ENCODE measurements around the gene CBFA2T2.
"Not testable (repeated sequence)": the region's sequence is repeated elsewhere in the genome, so short reads cannot be mapped to it uniquely, and the experiment has no call there.

CBFA2T2 gene

DNA sequence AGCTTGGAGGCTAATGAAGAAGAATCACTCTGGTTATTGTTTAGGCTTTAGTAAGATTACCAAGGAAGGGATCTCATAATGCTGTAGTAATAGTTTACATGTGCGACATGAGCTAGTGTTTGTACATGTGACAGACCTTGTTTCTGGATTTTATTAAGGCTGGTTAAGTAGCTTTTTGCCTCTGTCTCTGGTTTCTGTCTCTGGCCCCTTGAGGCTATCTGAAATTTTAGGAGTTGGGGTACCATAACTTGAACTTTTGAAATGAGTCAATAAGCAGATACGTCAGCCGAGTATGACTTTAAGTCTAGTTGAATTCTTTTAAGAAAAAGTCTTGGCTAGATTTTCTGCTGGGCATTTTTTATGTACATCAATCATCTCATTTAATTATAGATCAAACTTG, 9.5 kb downstream of the CBFA2T2 start:
- H3K36me3 ChIP-seq = no peaks in the 10 kb centered on the region
- intact Hi-C loops (cut with DNase I; ENCODE audit: low total_unique reads) = no loop called here
- no peak overlapping the region for H3K27ac ChIP-seq
- no peak for DNase-seq
- no peaks in the 10 kb centered on the region for H3K9me3 ChIP-seq
- H3K27me3 ChIP-seq = no peaks in the 10 kb centered on the region
- TF ChIP-seq, protein P1, sequence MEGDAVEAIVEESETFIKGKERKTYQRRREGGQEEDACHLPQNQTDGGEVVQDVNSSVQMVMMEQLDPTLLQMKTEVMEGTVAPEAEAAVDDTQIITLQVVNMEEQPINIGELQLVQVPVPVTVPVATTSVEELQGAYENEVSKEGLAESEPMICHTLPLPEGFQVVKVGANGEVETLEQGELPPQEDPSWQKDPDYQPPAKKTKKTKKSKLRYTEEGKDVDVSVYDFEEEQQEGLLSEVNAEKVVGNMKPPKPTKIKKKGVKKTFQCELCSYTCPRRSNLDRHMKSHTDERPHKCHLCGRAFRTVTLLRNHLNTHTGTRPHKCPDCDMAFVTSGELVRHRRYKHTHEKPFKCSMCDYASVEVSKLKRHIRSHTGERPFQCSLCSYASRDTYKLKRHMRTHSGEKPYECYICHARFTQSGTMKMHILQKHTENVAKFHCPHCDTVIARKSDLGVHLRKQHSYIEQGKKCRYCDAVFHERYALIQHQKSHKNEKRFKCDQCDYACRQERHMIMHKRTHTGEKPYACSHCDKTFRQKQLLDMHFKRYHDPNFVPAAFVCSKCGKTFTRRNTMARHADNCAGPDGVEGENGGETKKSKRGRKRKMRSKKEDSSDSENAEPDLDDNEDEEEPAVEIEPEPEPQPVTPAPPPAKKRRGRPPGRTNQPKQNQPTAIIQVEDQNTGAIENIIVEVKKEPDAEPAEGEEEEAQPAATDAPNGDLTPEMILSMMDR (IDR thresholded peaks at IDR 0.05) = no peak
- H3K4me1 ChIP-seq = peaks cover 0 to 17% (median 2%) of the 10 kb centered on the region in 4 donors
- no peak overlapping the region for H3K4me3 ChIP-seq

DNA sequence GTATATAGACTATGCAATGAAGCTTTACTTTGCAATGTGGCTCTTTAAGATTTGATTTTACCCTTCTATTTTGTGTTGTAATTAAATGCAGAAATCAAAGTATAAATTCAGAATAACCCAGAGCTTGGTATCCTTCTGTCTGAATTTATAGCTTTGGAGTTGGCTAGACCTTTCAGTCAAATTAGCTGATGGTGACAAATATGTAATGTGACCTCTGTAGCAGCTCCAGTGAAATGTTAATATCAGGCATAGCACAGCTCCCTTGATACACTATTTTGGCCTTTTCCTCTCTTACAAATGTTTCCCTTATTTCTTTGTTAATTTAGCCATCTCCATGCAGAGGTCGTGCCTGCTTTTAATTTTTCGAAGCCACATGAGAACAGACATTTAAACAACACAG, 11.1 kb downstream of the CBFA2T2 start:
- no peak for DNase-seq
- TF ChIP-seq, protein P1 (IDR thresholded peaks at IDR 0.05) = no peak

DNA sequence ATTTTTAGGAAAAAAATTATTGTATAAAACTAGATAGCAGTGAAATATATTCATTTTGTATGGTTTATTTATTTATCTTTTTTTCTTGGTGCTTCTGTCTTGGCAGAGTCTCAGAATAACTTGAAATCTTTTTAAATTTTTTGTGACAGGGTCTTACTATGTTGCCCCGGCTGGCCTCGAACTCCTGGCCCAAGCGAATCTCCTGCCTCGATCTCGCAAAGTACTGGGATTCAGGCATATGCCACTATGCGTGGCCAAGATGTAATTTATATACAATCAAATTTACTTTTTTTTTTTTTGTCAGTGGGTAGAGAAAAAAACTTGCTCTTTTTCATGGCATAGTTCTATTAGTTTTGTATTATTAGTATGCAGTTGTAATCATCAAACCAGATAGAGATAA, 13.7 kb downstream of the CBFA2T2 start:
- peaks cover 0 to 17% (median 0%) of the 10 kb centered on the region in 4 donors for H3K4me1 ChIP-seq
- TF ChIP-seq, protein P1 (IDR thresholded peaks at IDR 0.05) = no peak

More for the DNA sequence above, 11.1 kb downstream of the CBFA2T2 start:
- Histone ChIP-seq H3K27me3 (no peaks in the 10 kb centered on the region), H3K4me3 (no peak overlapping the region), H3K27ac (no peak overlapping the region), H3K4me1 (peaks cover 0 to 17% (median 2%) of the 10 kb centered on the region in 4 donors), H3K36me3 (no peaks in the 10 kb centered on the region), H3K9me3 (no peaks in the 10 kb centered on the region)
- intact Hi-C loops (cut with DNase I; ENCODE audit: low total_unique reads) = no loop called here

DNA sequence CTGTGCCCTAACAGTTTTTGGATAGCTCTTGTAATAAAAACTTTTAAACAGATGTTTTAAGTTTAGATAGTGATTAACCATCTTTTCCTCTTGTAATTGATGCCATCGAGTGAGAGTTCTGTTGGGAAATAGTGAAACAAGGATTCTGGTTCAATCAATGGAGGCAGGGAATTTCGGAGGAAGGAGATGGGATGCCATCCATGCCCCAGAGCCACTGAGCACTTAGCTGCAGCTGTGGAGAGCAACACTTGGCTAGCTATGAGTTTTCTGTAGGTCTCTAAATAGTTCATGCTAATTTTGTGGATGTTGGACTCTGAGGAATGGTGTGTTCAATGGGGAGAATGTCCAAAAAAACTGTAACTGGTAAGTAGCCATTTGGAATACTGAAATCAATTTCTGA, 16.7 kb downstream of the CBFA2T2 start:
- Histone ChIP-seq H3K27me3 (no peaks in the 10 kb centered on the region), H3K4me1 (peaks cover 0 to 3% (median 0%) of the 10 kb centered on the region in 4 donors), H3K9me3 (no peaks in the 10 kb centered on the region), H3K27ac (no peak overlapping the region), H3K4me3 (no peak overlapping the region), H3K36me3 (no peaks in the 10 kb centered on the region)
- TF ChIP-seq, protein P1 (IDR thresholded peaks at IDR 0.05) = no peak
- intact Hi-C loops (cut with DNase I; ENCODE audit: low total_unique reads) = no loop called here
- no peak for DNase-seq

More for the DNA sequence above, 13.7 kb downstream of the CBFA2T2 start:
- intact Hi-C loops (cut with DNase I; ENCODE audit: low total_unique reads) = no loop called here
- no peak for DNase-seq
- Histone ChIP-seq H3K27ac (no peak overlapping the region), H3K4me3 (no peak overlapping the region), H3K27me3 (no peaks in the 10 kb centered on the region), H3K36me3 (no peaks in the 10 kb centered on the region), H3K9me3 (no peaks in the 10 kb centered on the region)

DNA sequence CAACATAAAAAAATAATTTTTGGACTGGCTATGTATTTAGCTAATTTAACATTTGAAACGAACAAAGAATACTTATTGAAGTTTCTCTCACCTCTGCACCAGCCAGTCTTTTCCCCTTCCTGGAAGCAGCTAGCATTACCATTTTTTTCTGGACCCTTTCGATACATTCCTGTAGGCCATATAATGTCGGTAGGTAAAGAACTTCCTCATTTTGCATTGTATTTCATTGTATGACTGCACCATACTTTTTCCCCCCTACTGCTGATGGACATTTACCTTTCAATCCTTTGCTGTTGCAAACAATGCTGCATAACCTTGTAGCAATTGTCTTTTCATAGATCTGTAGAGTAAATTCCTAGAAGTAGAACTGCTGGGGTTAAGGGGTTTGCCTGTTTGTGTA, 17.6 kb downstream of the CBFA2T2 start:
- Histone ChIP-seq H3K27me3 (no peaks in the 10 kb centered on the region), H3K27ac (no peak overlapping the region), H3K9me3 (no peaks in the 10 kb centered on the region), H3K36me3 (no peaks in the 10 kb centered on the region), H3K4me1 (peaks cover 0 to 3% (median 0%) of the 10 kb centered on the region in 4 donors), H3K4me3 (no peak overlapping the region)
- no peak for DNase-seq
- TF ChIP-seq, protein P1 (IDR thresholded peaks at IDR 0.05) = no peak
- intact Hi-C loops (cut with DNase I; ENCODE audit: low total_unique reads) = no loop called here

DNA sequence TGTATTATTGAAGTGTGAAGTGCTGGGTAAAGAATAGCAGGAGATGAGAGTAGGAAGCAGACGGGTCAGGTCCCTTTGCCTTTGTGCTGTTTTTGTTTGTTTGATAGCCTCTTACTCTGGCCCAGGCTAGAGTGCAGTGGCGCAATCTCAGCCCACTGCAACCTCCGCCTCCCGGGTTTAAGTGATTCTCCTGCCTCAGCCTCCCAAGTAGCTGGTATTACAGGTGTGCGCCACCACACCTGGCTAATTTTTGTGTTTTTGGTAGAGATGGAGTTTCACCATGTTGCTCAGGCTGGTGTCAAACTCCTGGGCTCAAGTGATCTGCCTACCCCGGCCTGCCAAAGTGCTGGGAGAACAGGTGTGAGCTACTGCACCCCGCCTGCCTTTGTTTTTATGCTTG, 18.1 kb downstream of the CBFA2T2 start:
- H3K4me3 ChIP-seq; H3K27me3 ChIP-seq; H3K36me3 ChIP-seq; H3K27ac ChIP-seq; H3K9me3 ChIP-seq; H3K4me1 ChIP-seq; intact Hi-C loops (cut with DNase I; ENCODE audit: low total_unique reads); DNase-seq: not testable (repeated sequence)

DNA sequence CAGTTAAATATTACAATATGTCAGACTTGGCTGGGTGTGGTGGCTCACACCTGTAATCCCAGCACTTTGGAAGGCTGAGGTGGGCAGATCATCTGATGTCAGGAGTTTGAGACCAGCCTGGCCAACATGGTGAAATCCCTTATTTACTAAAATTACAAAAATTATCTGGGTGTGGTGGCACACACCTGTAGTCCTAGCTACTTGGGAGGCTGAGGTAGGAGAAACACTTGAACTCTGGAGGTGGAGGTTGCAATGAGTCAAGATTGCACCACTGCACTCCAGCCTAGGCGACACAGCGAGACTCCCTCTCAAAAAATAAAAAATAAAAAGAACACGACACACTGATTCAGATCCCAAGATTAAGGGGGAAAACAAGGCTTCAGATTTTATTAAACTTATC, 19.2 kb downstream of the CBFA2T2 start:
- H3K9me3 ChIP-seq; H3K4me3 ChIP-seq; H3K27ac ChIP-seq; H3K27me3 ChIP-seq; intact Hi-C loops (cut with DNase I; ENCODE audit: low total_unique reads); H3K36me3 ChIP-seq; DNase-seq; H3K4me1 ChIP-seq: not testable (repeated sequence)

DNA sequence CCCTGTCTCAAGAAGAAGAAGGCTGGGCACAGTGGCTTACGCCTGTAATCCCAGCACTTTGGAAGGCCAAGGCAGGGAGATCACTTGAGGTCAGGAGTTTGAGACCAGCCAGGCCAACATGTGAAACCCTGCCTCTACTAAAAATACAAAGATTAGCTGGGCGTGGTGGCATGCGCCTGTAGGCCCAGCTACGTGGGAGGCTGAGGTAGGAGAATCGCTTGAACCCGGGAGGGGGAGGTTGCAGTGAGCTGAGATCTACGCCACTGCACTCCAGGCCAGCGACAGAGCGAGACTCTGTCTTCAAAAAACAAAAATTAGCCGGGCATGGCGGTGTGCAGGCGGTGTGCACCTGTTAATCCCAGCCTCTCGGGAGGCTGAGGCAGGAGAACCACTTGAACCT, 22.0 kb downstream of the CBFA2T2 start:
- DNase-seq; H3K4me1 ChIP-seq; H3K4me3 ChIP-seq; intact Hi-C loops (cut with DNase I; ENCODE audit: low total_unique reads); H3K27ac ChIP-seq; H3K27me3 ChIP-seq; H3K9me3 ChIP-seq; H3K36me3 ChIP-seq: not testable (repeated sequence)

Measured in tibial artery (tissue), 4 donors.